HG02938 (cell line): Measurements from ENCODE around the gene ATP5PO.
A peak's percentile ranks its signal among the peaks of the same experiment; 100 is the strongest.

Source experiments
- ATAC-seq: cut with Tn5 transposase; IDR thresholded peaks from one replicate; pipeline ENCODE4 v1.9.1; 2021; ENCODE audit warnings: mild to moderate bottlenecking, moderate library complexity; ENCODE audit not compliant: unreplicated experiment

ATP5PO gene, protein sequence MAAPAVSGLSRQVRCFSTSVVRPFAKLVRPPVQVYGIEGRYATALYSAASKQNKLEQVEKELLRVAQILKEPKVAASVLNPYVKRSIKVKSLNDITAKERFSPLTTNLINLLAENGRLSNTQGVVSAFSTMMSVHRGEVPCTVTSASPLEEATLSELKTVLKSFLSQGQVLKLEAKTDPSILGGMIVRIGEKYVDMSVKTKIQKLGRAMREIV

DNA sequence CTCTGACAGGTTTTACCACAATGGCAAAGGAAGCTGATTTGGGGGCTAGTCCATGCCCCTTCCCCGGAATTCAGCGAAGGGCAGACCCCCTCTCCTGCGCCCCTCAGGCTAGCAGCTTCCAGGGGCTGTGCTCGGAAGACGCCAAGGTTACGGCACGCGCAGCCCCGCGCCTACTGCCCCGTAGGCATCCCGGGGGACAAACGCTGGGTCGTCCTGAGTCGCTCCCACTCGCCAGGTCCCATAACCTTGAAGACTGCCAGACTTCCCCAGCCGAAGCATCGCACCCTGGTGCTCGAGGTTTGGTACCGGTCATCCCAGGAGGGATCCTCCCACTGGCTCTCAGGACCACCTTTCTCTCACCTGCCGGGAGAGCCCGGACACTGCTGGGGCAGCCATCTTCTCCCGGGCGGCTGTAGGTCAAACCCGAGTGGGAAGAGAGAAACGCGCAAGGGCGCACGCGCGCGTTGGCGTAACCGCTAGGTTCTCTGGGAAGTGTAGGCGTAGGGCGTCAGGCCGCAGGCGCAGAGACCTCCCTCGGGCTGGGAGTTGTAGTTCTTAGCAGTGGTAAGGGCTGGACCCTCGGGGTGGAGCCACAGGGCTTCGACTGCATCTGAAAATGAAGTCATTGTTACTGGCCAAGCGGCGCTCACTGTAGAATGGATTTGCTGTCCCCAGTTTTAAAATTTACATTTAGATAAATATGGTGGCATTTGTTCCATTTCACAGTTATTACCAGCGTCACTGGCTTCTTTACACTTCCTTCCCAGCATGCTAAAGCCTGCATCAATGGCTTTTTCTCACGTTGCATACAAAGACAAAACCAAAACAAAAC lies at the start of gene ATP5PO:
Gene ATP5PO (minus strand): TSS at position 437 of the 832 bp plus-strand sequence. CDS start 41 bp downstream, at position 396.
- peak; percentile 97 for ATAC-seq

DNA sequence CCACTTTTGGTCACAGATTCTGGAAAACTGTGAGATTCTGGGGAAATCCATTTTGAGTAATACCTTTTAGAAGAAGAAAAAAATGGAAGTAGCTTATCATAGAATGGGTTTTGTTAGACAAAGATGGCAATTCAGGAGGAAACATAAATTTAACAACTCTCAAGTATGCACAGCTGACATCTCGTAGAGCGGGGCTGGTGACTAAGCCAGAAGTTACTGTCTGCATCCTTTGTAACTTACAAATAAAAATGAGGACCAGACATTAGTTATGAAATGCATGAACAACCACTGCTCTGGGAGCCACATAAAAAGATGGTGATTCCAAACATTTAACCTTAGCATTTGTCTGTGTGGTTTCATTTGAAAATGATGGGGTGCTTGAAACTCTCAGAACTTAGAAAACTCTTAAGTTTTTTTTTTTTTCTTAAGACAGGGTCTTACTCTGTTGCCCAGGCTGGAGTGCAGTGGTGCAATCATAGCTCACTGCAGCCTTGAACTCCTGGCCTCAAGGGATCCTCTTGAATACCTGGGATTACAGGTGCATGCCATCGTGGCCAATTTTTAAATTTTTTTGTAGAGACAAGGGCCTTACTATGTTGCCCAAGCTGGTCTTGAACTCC lies 49.2 kb upstream of the ATP5PO start:
- no peak for ATAC-seq

DNA sequence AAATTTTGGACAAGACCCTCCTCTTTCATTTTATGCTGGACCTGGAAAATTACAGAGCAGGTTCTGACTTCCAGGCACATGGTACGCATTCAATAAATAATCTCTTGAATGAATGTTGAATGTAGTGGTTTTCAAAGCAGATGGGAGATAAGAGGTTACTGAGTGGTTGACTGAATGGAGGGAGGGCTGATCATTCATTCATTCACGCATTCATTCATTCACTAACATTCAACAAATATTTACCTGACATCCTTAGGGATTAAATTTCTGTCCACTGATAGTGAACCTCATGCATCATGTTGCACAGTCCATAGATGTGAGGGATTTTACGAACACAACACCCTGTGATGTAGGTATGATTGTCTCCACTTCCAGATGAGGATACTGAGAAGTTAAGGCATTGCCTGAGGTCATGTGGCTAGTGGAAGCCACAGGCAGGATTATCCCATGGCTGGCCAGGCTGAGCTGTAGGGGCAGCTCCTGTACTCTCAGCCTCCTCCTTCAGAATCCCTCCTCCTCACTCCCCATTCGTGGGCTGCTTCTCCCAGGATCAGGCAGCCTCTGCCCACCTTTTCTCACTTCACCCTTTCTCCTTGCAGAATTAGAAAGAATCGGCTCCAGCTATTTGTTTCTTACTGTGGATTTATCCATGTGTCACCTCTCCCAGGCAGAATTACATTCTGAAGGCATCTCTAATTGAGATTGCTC lies 48.4 kb upstream of the ATP5PO start:
- ATAC-seq: no peak

DNA sequence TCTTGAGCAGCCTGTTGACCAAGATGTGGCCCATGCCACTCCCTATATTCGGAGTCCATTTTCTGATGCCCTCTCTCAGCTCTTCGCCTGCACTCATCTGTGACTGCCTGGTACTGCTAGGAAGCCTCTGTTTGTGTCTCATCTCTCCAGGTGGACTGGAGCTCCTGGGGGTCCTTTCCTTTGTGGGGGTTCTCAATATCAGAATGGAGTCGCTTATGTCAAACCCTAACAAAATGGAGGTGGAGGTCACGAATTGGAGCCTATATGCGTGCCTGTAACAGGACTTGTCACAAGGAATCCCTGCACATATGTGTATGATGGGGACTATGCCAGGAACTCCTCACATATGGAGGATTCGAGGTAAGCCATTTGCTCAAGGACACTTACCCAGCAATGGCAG lies 46.7 kb upstream of the ATP5PO start:
- ATAC-seq: no peak

DNA sequence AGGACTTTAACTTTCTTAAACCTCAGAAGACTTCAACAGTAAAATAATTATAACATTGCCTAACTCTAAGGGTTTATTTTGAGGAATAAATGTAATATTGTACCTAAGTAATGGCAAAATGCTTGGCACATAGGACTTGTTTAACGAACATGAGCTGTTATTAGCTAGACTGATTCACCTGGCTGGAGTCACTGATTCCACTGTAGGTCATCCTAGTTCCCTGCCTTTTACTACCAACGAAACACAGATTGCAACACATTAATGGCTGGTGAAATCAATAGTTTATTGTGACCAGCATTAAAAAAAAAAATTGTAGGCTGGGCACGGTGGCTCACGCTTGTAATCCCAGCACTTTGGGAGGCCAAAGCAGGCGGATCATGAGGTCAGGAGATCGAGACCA lies 45.5 kb upstream of the ATP5PO start:
- ATAC-seq: no peak

DNA sequence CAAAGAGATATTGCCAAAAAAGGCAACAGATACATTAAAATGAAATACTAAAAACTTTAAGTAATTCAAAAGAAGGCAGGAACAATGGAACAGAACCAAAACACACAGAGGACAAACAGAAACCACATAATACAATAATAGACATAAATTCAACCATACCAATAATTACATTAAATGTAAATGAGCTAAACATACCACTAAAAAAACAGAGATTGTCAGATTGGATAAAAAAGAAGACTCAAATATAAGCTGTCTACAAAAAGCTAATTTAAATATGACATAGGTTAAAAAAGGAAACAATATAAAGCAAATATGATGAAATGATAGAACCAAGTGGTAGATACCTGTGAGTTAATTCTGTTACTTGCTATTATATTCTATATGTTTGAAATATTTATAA lies 44.1 kb upstream of the ATP5PO start:
- no peak for ATAC-seq

DNA sequence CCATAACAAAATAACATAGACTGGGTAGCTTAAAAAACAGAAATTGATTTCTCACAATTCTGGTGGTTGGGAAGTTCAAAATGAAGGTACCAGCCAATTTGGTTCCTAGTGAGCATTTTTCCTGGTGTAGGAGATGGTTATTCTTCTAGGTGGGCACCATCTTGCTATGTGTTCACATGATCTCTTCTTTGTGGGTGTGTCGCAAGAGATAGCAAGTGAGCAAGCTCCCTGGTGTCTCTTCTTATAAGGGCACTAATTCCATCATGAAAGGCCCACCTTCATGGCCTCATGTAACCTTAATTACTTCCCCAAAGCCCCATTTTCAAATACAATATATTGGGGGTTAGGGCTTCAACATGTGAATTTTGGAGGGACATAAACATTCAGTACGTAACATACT lies 38.8 kb upstream of the ATP5PO start:
- ATAC-seq: no peak

DNA sequence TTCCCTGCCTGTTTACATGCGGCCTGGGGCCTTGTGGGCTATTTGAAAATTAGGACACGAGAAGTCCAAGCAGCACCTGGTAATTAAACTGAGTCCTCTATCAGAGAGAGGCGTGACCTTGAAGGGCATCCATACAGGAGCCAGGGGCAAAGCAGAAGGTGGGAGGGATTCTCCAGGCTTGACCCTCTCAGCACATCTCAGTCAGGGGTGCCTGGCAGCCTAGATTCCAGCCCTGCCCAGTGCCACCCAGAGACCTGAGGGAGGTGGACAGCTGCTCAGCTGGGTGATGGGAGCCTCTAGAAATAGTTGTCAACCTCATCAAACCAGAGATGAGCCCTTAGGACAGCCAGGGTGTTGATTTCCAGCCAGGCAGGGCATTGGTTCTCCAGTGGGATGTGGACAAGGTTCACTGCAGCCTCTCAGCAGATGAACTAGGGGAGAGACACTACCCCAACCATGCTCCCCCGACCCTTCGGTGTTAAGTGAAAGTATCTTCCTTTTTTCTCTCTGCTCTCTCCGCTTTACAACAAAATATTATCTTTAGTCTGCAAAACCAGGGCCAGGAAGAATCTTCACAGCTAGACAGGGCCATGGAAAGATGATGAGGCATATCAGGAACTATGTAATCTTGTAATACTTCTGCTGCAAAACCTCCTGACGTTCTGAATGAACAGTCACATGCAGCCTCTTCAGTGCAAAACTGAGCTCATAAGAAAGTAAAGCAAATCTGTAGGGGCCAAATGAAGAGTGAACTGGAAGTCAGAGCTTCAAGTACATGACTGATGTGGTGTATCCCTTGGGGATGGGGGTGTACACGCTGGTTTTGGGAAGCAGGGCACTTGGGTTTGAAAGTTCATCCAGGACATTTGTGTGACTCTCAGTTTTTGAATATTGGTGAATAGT lies 35.9 kb upstream of the ATP5PO start:
- ATAC-seq: no peak

DNA sequence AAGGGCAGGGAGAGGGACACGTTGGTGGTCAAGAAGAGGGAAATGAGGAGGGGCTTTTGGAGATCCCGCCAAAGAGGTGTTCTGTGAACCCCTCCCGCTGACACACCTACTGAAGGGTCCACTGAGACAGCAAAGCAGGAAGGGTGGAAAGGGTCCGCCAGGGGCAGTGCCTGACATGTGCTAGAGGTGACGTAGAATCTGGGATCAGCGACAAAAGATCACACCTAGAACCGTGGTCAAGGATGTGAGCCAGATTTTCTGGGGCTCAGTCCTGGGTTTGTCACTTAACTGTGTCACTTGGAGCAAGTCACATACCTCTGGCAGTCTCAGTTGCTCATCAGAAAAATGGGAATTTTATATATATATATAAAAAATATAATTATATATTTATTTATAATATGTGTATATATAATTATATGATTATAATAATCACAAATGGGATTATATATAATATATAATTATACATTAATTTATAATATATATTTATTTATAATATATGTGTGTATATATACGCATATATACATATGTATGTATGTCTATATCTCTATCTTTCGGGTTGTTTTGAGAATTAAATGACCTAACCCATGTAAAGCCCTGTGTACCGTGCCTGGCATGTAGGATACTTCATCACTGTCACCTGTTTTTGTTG lies 35.0 kb upstream of the ATP5PO start:
- no peak for ATAC-seq

DNA sequence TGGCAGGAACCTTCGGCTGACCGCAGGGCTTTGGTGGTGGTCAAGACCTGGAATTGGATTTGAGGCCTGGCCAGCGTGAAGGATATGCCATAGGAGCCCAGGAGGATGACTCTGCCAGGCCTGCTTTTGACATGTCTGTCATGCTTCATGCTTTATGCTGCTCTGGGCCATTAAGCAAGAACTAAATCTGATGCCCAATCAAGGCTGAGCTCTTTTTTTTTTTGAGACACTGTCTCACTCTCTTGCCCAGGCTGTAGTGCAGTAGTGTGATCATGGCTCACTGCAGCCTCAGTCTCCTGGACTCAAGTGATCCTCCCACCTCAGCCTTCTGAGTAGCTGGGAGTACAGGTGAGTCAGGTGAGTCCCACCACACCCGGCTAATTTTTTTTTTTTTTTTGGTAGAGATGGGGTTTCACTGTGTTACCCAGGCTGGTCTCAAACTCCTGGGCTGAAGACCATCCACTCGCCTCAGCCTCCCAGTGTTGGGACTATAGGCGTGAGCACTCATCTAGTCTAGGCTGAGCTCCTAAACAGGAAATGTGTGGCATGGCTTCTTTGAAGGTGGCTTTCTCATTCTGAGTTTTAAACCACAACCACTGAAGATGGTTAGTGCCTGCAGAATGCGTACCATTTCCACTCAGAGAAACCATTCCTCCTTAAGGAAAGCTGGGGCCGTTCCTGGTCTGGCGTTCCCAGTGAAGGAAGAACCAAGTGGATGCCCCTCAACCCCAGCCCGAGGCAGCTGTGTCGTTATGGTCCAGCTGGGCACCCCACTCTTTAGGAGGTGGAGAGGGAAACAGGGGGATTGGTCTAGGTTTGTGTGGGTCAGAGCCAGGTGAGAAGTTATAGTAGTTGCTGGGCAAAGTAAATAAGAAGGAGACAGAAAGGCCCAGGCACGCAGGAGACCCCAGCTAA lies 34.2 kb upstream of the ATP5PO start:
- no peak for ATAC-seq

DNA sequence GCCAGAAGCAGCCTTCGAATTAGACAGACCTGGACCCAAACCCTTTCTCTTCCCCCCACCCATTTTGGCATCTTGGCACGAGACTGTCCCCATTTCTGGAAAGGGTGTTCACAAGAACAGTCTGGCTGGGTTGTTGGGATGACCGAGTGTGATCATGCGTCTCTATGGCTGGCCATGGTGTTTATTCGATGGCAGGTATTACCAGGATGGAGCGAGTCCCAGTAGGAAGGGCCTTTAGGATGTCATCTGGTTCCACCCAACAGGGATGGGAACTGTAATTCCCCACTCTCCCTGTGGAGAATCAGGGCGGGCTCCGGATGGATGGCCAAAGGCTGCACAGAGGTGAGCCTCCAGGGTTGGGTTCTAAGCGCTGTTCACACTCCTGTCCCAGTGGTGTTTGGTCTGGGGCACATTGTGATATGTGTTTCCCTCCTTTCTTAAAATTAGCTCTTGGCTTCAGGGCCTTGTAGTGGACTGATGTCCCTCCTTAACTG lies 33.4 kb upstream of the ATP5PO start:
- ATAC-seq: no peak

DNA sequence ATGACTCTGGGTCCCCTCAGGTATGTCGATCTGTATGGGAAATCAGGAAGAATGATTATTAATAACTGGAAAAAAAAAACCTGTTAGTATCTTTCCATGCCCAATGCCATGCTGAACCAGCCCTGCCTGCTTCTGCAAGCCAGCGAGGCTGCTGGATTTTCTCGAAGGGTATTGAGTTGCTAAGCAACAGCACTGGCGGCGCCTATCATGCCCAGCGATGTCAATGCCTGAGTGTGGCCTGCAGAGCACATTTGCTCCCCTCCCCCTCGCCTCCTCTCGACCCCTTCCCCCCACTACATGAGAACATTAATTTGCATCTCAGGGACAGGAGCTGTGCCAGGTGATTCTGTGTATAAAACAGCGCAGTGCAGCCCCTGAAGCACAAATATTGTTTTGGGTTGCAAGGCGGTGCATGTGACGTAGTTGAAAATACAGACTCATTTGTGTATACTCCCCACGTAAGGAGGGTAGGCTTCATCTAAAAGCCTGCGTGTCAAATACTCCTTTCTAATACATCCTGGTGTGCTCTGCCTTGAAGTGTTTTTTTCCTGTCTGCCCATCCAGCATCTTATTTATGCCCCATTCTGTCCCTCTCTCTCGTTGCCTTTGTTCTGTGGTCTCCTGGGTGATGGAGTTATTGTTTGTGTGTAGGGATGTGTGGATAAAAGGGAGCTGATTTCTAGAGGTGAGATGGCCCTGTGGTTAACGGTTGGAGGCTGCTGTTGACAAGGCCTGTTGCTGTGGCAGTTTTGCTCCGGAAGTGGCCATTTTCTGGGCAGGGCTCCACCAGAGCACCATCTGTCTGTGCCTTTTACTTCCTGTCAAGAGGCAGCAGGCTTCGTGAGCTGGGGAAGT lies 32.7 kb upstream of the ATP5PO start:
- peak; percentile 52 for ATAC-seq

DNA sequence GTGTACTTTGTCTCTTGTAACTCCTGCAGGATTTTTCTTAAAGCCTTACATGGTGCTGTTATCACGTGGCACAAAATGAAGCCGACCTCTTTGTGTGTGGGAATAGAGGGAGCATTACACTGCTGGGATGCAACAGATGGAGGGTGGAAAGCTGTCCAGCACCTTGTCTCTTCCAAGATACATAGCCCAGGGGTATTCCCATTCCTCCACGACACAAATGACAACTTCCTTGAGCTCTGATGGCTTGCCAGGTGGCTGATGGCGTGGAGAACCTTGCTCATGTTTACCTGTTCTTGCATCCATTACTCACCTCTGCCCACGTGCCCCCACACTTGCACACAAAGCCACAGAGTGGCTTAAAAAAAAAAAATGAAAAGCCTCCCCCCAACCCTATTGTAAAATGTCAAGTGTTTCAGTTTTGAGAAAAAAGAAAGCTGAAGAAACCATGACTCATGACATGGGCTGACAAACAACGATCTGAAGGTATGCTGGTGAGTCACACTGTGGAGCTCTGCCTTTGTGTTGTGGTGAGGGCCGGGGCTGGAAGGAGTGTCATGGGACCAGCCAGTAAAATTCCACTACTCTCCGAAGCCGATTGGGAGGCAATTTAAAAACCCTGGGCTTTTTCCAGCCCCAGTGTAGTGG lies 32.0 kb upstream of the ATP5PO start:
- ATAC-seq: peak; percentile 53

DNA sequence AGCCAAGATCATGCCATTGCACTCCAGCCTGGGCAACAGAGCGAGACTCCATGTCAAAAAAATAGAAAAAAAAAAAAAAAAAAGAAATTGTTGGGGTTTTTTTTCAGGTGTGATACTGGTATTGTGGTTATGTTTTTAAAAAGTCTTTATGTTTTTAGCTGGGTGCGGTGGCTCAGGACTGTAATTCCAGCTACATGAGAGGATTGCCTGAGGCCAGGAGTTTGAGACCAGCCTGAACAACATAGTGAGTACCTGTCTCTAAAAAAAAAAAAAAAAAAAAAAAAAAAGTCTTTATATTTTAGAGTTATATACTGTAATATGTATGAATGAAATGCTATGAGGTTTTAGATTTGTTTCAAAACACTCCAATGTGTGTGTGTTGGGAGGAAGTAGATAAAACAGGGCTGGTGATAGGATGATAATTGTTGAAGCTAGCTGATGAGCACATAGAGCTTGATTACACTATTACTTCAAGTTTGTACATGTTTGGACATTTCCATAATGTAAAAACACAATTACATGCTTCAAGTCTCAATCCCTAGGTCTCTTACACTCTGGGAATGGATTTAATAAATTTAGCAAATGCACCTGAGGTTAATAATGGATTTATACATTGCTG lies 30.2 kb upstream of the ATP5PO start:
- ATAC-seq: no peak

DNA sequence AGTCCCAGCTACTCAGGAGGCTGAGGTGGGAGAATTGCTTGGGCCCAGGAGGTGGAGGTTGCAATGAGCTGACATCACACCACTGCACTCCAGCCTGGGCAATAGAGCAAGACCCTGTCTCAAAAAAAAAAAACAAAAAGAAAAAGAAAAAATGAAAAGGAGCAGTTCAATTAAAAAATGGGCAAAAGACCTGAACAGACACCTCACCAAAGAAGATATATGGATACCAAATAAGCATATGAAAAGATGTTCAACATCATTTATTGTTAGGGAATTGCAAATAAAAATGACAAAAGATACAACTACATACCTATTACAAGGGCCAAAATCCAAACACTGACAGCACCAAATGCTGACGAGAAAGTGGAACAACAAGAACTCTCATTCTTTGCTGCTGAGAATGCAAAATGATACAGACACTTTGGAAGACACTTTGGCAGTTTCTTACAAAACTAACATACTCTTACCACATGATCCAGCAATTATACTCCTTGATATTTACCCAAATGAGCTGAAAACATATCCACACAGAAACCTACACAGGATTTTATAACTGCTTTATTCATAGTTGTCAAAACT lies 28.7 kb upstream of the ATP5PO start:
- no peak for ATAC-seq

DNA sequence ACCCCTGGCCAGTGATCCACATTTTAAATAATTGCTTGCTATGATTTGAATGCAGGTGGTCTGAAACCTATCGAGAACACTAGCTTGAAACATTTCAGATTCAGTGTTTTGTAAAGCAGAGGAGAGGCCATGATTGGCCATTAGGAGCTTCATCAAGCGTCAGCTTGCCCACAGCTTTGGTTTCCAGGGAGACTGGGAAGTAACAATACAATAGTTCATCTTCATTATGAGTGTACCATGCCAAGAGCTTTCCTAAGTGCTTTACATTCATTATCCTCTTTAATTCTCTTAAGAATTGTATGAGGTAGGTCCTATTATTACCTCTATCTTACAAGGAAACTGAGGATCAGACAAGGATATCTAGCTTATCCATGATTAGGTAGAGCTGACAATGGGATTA lies 27.7 kb upstream of the ATP5PO start:
- ATAC-seq: no peak
